KG1 (cell line): ENCODE results near the gene GGT5.
"Not testable (repeated sequence)": the region's sequence is repeated elsewhere in the genome, so short reads cannot be mapped to it uniquely, and the experiment has no call there.

Experiments
- DNase-seq: peaks from one replicate; lab custom pipeline; 2025; lab: John Stamatoyannopoulos, UW

GGT5 gene

DNA sequence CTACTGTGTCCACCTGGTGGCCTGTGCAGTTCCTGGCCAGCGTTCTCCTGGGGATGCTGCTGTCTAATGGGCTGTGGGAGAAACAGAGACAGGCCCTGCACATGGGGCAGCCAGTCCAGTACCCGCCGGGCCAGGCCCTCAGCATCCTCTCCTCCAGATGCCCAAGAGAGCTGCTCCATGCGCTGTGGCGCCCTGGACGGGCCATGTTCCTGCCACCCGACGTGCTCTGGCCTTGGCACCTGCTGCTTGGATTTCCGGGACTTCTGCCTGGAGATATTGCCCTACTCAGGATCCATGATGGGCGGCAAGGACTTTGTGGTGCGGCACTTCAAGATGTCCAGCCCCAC, 62.0 kb downstream of the GGT5 start:
- not testable (repeated sequence) for DNase-seq

DNA sequence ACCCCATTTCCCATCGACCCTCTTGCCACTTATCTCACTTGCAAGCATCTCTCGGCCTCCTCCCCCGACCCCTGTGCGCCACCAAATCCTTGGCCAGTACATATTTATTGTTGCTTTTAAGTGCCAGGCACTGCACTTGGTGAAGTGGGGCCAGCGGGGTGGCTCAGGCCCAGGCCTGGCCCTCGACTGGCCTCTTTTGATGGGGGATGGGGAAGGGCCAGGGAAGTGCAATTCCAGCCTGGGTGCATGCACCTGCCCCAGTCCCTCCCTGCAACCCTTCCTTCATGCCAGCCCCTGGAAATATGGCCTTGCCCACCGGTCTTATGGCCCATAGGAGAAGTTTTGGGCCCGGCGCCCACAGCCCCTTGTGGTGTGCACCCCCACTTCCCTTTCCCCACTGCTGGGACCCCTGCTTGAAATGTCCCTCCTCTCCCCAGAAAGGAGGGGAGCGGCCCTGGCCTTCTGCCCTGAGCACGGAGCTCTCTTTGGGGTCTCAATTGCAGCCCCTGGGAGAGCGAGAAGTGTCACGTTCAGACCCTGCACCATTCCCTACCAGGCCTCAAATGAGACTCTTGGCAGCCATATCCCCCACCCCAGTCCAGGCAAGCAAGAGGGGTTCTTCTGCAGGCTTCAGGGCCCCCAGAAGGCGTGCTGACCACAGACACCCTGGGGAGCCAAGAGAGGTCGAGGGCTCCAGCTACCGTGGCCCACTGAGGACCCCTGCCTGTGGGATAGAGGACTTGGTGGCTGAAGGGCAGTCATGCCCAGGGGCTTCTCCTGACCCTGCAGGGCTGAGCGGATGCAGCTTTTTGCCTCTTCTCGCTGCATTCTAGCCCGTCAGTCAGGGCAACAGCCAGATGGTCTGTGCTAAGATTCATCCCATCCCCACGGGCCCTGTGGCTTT, 62.6 kb downstream of the GGT5 start:
- no peak for DNase-seq

DNA sequence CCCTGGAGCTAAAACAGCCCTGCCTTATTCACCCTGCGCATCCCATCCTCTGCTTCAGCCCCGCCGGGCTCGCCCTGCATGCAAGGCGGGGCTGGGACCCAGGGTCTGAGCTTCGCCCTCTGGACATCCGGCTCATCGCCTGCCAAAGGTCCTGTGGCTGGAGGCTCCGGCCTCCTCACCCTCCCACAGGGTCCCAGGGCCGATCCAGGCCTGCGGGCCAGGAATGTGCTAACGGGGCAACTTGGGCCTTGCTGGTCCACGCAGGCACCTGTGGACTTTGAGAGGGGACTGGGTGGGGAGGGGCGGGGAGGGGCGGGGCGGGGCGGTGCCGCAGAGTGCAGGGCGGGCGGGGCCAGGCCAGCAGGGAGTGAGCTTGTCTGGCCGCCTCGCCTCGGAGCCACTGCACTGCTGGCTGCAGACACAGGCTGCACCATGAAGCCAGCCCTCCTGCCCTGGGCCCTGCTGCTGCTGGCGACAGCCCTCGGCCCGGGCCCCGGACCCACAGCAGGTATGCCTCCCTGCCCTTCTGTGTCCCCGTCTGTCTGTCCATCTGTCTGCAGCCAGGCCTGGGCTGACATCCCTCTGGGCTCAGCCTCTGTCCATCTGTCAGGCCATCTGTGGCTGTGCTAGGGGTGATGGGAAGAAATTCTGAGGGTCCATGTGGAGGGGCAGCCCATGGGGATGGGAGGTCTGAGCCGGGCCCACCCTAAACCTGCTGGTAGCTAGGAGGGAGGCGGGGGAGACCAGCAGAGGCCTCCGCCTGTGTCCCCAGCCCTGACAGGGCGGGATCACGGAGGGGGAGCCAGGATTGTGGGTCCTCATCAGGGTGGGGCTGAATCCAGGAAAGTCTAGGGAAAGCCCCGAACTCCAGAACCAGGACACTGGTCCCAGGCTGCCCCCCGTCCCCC, 63.5 kb downstream of the GGT5 start, which contains the start of gene SUSD2:
SUSD2 (plus strand) TSS at position 400 of the 908 bp plus-strand sequence; CDS start at position 433, 33 bp downstream.
- no peak for DNase-seq

DNA sequence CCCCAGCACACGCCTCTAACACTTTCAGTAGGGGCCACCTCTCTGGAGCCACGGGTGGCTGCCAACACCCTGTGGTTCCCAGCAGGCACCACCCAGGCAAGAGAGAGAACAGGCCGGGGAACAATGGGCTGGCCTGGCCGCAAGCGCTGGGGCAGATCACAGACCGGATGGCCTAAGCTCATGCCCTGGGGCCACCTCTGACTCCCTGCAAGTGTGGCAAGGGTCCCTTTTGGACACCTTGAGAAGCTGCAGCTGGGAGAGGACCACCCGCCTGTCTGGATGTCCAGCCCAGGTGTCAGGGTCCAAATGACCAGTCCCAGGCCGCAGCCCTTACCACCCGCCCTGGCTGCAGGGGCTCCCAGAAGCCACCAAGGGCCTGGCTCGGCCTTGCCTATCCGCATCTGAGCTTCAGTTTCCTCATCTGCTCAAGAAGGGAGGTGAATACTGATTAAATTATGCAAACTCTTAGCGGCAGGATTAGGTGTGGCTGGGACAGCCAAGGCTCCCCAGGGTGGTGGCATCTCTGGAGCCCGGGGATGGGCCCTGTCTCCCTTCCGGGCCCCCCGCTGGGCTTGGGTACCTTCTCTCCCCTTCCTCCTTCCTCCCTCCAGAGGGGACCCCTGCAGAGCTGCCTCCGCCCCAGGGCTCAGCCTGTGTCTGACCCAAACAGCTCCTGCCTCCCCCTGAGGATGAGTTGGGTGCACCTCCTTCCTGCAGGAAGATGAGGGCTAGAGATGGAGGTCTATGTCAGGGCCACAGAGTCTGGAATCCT, 64.4 kb downstream of the GGT5 start:
- DNase-seq, result no peak

DNA sequence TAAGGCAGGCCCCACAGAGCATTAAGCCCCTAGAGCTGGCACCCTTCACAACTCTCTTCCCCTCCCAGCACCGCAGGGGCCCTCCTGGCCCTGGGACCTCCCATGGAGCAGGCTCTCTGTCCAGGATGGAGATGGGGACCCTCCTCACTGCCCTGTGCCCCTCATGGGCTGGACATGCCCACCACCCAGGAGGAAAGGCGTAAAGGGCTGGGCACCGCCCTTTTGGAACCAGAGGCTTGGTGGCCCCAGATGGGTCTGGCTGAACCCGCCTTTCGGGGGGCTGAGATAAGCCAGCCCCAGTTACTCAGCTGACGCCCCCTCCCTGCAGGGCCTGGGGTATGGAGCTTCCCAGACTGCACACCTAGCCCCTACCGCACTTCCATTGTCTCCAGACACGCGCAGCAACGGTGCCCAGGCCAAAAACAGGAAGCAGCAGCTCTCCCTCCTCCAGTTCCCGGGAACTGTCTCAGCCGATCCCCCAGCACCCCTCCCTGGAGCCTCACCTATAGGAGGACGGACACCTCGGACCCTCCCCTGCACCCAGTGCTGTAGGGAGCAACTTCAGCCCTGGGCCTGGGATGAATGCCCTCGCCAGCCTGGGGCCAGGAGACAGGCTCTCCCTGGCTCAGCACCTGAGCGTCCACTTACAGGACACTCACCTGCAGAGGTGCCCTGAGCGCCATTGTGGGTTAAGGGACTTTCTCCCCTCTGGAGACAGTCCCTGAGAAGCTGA, 65.2 kb downstream of the GGT5 start:
- no peak for DNase-seq

DNA sequence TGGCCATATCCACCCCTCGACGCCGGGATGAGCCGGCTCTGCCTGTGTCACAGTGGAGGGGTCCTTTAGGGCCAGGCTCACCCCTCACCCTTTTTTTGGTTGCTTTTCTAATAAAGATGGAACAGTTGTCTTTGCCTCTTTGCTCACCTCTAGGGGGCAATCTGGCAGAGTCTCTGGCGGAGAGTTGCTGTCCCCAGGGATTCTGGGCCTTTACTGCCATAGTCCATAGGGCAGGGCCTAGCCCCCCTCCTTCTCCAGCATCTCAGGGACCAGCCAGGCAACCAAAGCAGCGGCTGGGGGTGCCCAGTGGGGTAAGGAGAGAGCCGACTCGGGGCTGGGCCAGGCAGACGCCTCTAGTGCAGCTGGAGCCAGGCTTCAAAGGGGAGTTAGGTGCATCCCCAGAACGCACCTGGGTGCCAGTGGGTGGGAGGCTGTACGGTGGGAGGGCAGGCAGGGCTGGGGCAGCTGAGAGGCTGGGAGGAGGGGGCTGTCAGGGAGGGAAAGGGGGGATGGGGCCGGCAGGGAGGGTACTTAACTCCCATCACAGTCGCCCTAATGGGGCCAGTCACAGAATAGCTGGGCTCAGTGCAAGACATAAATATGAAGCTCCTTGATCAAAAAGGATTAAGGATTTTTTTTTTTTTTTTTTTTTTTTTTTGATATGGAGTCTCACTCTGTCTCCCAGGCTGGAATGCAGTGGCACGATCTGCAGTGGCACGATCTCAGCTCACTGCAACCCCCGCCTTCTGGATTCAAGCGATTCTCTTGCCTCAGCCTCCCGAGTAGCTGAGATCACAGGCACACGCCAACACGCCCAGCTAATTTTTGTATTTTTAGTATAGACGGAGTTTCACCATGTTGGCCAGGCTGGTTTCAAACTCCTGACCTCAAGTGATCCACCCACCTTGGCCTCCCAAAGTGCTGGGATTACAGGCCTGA, 66.1 kb downstream of the GGT5 start:
- DNase-seq, result no peak

DNA sequence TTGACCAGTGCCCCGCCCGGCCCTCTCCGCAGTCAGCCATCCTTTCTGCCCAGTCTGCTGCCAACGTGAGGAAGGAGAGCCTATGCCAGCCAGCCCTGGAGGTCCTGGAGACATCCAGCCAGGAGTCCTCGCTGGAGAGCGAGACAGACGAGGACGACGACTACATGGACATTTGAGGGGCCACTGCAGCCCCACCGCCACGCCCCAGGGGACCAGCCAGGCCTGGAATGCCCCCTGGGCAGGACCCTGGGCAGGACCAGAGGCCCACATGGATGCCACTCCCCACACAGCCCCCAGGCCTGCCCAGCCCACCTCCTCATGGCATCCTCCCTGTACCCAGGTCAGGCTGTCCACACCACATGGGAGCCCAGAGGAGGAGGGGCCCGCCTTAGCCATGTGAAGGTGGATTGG, 66.9 kb downstream of the GGT5 start:
- DNase-seq, result no peak

DNA sequence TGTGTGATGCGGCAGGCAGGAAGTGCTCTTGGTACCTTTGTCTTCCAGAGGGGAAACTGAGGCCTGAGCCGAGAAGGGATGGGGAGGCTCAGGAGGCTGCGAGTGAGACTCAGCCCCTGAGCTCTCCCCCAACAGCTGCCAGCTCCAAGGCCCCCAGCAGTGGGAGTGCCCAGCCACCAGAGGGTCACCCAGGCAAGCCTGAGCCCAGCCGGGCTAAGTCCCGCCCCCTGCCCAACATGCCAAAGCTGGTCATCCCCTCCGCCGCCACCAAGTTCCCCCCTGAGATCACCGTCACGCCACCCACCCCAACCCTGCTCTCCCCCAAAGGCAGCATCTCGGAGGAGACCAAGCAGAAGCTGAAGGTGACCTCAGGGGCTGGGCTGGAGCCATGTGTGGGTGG, 67.4 kb downstream of the GGT5 start:
- no peak for DNase-seq

DNA sequence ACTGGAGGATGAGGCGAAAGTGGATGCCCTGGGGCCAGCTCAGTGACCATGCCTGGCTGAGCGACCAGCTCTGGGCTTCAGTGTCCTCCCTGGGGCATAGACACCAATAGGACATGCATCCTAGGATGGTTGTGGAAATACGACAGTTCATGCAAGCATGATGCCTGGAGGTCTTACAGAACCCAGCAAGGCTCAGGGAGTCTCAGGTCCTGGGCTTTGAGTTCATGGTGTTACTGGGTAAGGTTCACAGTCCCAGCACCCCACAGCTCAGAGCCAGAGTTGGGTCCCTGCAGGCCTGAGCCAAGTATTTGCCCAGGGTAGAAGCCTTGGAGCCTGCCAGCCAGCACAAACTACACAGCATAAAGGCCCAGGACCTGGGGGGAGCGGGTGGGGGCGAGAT, 67.8 kb downstream of the GGT5 start:
- no peak for DNase-seq

DNA sequence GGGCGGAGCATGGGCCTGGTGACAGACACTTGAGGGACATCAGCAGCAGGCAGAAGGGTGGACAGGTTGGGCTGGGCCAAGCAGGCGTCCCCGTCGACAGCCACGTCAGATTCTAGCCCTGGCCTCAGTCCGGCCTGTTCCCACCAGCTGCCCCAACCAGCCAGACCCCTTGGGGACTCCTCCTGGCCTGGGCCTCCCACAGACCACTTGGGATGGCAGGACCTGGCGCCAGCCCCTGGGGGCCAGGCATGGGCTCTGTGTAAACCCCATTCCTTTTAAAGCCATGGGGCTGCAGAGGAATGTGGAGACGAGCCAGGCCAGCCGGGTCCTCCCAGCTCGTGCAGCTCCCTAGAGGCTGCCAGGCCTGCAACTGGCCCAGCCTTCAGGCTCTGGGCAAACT, 68.3 kb downstream of the GGT5 start:
- DNase-seq, result no peak

DNA sequence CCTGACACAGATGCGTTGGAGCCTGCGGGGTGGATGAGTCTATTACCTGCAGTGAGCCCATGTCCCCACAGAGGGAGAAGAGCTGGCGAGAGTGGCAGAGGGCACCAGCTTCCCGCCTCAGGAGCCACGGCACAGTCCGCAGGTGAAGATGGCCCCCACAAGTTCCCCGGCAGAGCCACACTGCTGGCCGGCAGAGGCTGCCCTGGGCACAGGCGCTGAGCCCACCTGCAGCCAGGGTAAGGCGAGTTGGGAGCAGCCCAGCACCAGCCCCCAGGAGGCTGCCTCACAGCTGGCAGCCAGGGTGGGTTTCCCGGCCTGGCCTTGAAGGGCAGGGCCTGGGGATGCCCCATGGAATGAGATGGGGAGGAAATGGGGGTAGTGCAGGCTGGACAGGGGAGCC, 68.8 kb downstream of the GGT5 start:
- DNase-seq, result no peak

DNA sequence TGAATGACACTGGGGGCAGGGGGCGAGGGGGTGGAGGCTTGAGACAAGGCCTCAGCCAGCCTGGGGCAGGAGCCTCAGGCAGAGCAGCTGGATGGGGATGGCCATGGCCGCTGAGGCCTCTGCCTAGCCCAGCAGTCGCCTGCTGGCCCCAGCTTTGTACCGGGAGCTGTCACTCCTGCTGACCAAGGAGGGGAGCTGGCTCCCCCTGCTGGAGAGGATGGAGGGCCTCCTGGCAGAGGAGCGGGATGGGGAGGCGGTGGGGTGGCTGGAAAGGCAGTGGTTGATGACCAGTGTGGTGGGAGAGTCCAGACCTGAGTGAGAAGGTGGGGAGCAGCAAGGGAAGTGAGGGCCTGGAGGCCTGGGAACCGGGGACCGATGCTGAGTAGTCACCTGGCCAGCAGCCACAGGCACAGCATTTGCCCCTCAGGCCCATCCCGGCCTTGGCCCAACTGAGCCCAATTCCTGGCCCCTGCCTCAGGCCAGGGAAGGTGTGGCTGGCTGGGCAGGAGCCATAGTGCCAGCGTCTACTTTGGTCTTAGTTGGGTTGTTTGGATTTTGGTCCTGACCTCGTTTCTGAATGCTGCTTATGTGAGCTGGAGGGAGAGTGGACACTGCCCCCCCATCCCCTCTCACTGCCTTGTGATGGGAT, 69.6 kb downstream of the GGT5 start:
- no peak for DNase-seq

DNA sequence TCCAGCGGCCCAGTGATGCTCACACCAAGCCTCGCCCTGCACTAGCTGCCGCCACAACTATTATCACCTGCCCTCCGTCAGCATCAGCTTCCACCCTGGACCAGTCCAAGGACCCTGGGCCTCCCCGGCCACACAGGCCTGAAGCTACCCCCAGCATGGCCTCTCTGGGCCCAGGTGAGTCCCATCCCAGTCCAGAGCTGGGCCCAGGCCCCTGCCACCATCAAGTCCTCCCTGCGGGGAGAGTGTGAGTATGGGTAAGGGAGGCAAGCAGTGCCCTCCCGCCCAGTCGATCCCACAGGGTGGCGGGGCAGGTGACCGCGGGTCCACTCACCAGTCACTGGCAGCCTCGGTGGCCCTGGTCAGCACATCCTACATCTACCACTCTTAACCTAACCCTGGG, 73.1 kb downstream of the GGT5 start:
- DNase-seq, result no peak

DNA sequence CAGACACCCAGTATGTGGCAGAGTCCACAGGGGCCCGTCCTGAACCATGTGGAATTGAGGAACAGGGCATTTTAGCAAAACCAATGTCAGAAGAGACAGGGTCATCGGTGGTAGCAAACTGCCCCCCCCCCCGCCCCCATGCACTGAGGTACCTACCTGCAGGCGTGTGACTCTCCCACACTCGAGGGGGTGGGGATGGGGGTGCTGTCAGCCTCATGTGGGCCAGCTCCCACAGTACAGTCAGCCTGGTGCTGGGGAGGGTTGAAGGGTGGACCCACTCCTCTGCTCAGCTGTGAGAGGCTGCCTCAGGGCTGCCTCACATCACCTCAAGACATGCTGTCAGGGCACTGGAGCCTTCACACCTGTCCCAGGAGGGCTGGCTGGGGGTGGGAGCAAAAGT, 74.2 kb downstream of the GGT5 start:
- DNase-seq, result no peak

DNA sequence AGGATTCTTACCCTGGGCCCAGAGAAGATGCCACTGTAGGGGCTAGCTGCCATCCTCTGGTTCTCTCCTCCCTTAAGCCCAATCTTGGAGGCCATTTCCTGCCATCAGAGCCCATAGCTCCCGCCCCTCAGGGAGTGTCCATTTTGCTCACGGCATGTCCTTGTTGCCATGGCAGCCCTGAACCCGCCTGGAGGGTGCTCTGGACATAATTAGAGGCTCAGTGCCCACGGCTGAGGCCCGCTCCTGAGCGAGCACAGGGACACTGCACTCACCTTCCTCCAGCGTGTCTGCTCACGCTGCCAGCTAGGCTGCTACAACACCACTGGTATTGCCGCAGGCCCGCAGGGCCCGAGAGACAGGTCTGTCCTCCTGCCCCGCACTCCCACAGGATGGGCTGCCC, 74.7 kb downstream of the GGT5 start:
- no peak for DNase-seq
